CD14-positive monocyte (primary cell): ENCODE data around the gene SMIM35. TPM values are rescaled to one million over a fixed set of nuclear protein-coding genes. Genes with fewer than 3 reads are reported as not detected.

Experiments
- DNase-seq, 3 donors: peaks; one replicate each; pipeline ENCODE4 v3.0.0-alpha.2; 2011 to 2022
- H2AFZ ChIP-seq: 2 replicates; pipeline ENCODE4 v1.6.0; 2012; ENCODE audit warnings: mild to moderate bottlenecking, low read depth, low read length, inconsistent platforms; ENCODE audit not compliant: insufficient read depth, poor library complexity, severe bottlenecking
- H3K27ac ChIP-seq, 2 donors: 1 replicate in 1 of 2; 2 replicates in 1 of 2; pipeline ENCODE4 v1.5.1; 2012 to 2013; ENCODE audit warnings: low read length in 2 of 2, control low read depth in 1 of 2, inconsistent platforms in 1 of 2, low read depth in 1 of 2, mild to moderate bottlenecking in 1 of 2
- H3K27me3 ChIP-seq, 2 donors: one replicate each; pipeline versions ENCODE4 v1.6.0 to v1.6.1; 2011 to 2013; ENCODE audit warnings: low read length in 2 of 2; ENCODE audit not compliant: control insufficient read depth in 2 of 2, insufficient read depth in 2 of 2
- H3K36me3 ChIP-seq, 2 donors: replicated peaks in 1 of 2; 1 replicate in 1 of 2; 2 replicates in 1 of 2; pipeline versions ENCODE4 v1.5.1 to v1.6.1; 2012 to 2013; ENCODE audit warnings: low read length in 2 of 2, control low read depth in 1 of 2, inconsistent platforms in 1 of 2, mild to moderate bottlenecking in 1 of 2; ENCODE audit not compliant: insufficient read depth in 2 of 2, control insufficient read depth in 1 of 2
- H3K4me1 ChIP-seq, 2 donors: 1 replicate in 1 of 2; 2 replicates in 1 of 2; pipeline versions ENCODE4 v1.5.1 to v1.6.1; 2012 to 2013; ENCODE audit warnings: low read length in 2 of 2, control low read depth in 1 of 2, inconsistent platforms in 1 of 2, mild to moderate bottlenecking in 1 of 2, moderate library complexity in 1 of 2; ENCODE audit not compliant: insufficient read depth in 2 of 2, control insufficient read depth in 1 of 2
- H3K4me2 ChIP-seq: replicated peaks from 2 replicates; pipeline ENCODE3; 2012; ENCODE audit warnings: low read length, moderate library complexity, mild to moderate bottlenecking; ENCODE audit not compliant: poor library complexity, severe bottlenecking; ENCODE audit errors: extremely low read depth
- H3K4me3 ChIP-seq, 3 experiments: fragments of 200-600 bp in 1 of 3; sonication (generic) in 1 of 3; replicated peaks in 1 of 3; 1 replicate in 2 of 3; 2 replicates in 1 of 3; pipeline ENCODE4 v1.5.1; 2011 to 2013; ENCODE audit warnings: low read length in 3 of 3, mild to moderate bottlenecking in 3 of 3, control low read depth in 2 of 3, low read depth in 2 of 3, inconsistent platforms in 1 of 3, moderate library complexity in 1 of 3
- H3K79me2 ChIP-seq: 2 replicates; pipeline ENCODE4 v1.6.0; 2012; ENCODE audit warnings: mild to moderate bottlenecking, control low read depth, inconsistent platforms, low read length, moderate library complexity; ENCODE audit not compliant: insufficient read depth
- H3K9ac ChIP-seq: 2 replicates; pipeline ENCODE4 v1.6.0; 2017; ENCODE audit warnings: low read length, mild to moderate bottlenecking; ENCODE audit not compliant: insufficient read depth, poor library complexity, severe bottlenecking
- H3K9me3 ChIP-seq, 2 donors: replicated peaks in 1 of 2; 1 replicate in 1 of 2; 2 replicates in 1 of 2; pipeline versions ENCODE4 v1.5.1 to v1.6.1; 2012 to 2013; ENCODE audit warnings: low read length in 2 of 2, control low read depth in 1 of 2; ENCODE audit not compliant: control insufficient read depth in 1 of 2, insufficient read depth in 1 of 2
- H4K20me1 ChIP-seq: 2 replicates; pipeline ENCODE4 v1.6.0; 2012; ENCODE audit warnings: mild to moderate bottlenecking, low read length, control low read depth, moderate library complexity; ENCODE audit not compliant: insufficient read depth
- H3K27ac Mint-ChIP-seq, 7 donors: one replicate each; pipeline ENCODE4 v1.8.0; 2020; ENCODE audit warnings: mild to moderate bottlenecking in 7 of 7, mixed read lengths in 7 of 7, moderate library complexity in 6 of 7, inconsistent platforms in 2 of 7
- H3K27me3 Mint-ChIP-seq, 3 donors: one replicate each; pipeline ENCODE4 v1.8.0; 2021 to 2022; ENCODE audit warnings: low read depth in 3 of 3, mild to moderate bottlenecking in 3 of 3, mixed read lengths in 3 of 3, moderate library complexity in 3 of 3, inconsistent platforms in 1 of 3
- H3K36me3 Mint-ChIP-seq, 2 donors: one replicate each; pipeline ENCODE4 v1.8.0; 2020; ENCODE audit warnings: mixed read lengths in 2 of 2, inconsistent platforms in 1 of 2, mild to moderate bottlenecking in 1 of 2
- H3K4me1 Mint-ChIP-seq: one replicate; pipeline ENCODE4 v1.8.0; 2020; ENCODE audit warnings: mild to moderate bottlenecking, mixed read lengths
- H3K4me3 Mint-ChIP-seq, 2 donors: one replicate each; pipeline ENCODE4 v1.8.0; 2020; ENCODE audit warnings: mild to moderate bottlenecking in 2 of 2, mixed read lengths in 2 of 2, moderate library complexity in 1 of 2
- H3K9me3 Mint-ChIP-seq, 7 donors: one replicate each; pipeline ENCODE4 v1.8.0; 2020 to 2022; ENCODE audit warnings: mixed read lengths in 7 of 7, mild to moderate bottlenecking in 6 of 7, moderate library complexity in 6 of 7, inconsistent platforms in 2 of 7
- WGBS: methylation state at CpG from one replicate; pipeline ENCODE4 v1.1.5; 2013; ENCODE audit warnings: missing lambda C conversion rate; ENCODE audit not compliant: insufficient coverage; 5-methylcytosine and 5-hydroxymethylcytosine counted together
- intact Hi-C, 2 donors: fragments of 100-400 bp; cut with micrococcal nuclease; formaldehyde crosslinking; loops; one replicate each; pipeline versions ENCODE4 v1.15.0 to v1.15.1; 2023
- polyA plus RNA-seq, 3 donors: library from polyadenylated mRNA; depleted of rRNA in 1 of 3; unstranded in 2 of 3; stranded (reverse) in 1 of 3; fragments of 300-500 nt in 2 of 3; fragments of >200 nt in 1 of 3; fragmentation: Illumina TruSeq in 2 of 3; gene quantifications; 1 replicate in 2 of 3; 2 replicates in 1 of 3; pipeline ENCODE4 v1.2.3, GENCODE V29; 2012 to 2021
- TF ChIP-seq, protein P1 (sequence below): fragments of 200-600 bp; IDR thresholded peaks from one replicate; pipeline ENCODE4 v1.8.0; 2022; ENCODE audit warnings: antibody characterized with exemption, mild to moderate bottlenecking

SMIM35 gene
- polyA plus RNA-seq, 3 donors, result 0.05 to 0.29 (median 0.11) TPM

GRCh38 chr11:118128310-118128709, 41.5 kb upstream of the SMIM35 start:
- Histone ChIP-seq H3K4me2 (peak overlapping the region; percentile 30), H2AFZ (peak overlapping the region; percentile 48), H3K79me2 (no peaks in the 10 kb centered on the region), H3K4me3 (no peak overlapping the region), H3K4me1 (peaks cover 21 to 26% of the 10 kb centered on the region in 2 donors), H3K9ac (no peak overlapping the region), H3K36me3 (no peaks in the 10 kb centered on the region), H4K20me1 (no peaks in the 10 kb centered on the region), H3K27me3 (no peaks in the 10 kb centered on the region), H3K9me3 (no peaks in the 10 kb centered on the region), H3K27ac (peak overlapping the region; percentile 10 to 30)
- 80% methylated on average over 1 of the region's 4 CpGs for WGBS
- Mint-ChIP-seq H3K9me3 (peaks cover 0 to 3% (median 0%) of the 10 kb centered on the region in 7 donors), H3K36me3 (no peaks in the 10 kb centered on the region), H3K4me1 (peaks cover 29% of the 10 kb centered on the region), H3K4me3 (peak overlapping the region in 1 of 2 donors; percentile 63), H3K27me3 (peaks cover 1 to 7% (median 5%) of the 10 kb centered on the region in 3 donors), H3K27ac (peak overlapping the region in 3 of 7 donors; percentile 63 to 92 (median 80))
- TF ChIP-seq, protein P1, sequence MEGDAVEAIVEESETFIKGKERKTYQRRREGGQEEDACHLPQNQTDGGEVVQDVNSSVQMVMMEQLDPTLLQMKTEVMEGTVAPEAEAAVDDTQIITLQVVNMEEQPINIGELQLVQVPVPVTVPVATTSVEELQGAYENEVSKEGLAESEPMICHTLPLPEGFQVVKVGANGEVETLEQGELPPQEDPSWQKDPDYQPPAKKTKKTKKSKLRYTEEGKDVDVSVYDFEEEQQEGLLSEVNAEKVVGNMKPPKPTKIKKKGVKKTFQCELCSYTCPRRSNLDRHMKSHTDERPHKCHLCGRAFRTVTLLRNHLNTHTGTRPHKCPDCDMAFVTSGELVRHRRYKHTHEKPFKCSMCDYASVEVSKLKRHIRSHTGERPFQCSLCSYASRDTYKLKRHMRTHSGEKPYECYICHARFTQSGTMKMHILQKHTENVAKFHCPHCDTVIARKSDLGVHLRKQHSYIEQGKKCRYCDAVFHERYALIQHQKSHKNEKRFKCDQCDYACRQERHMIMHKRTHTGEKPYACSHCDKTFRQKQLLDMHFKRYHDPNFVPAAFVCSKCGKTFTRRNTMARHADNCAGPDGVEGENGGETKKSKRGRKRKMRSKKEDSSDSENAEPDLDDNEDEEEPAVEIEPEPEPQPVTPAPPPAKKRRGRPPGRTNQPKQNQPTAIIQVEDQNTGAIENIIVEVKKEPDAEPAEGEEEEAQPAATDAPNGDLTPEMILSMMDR, result no peak
- intact Hi-C loops, result no loop called here
- DNase-seq, result no peak

DNA sequence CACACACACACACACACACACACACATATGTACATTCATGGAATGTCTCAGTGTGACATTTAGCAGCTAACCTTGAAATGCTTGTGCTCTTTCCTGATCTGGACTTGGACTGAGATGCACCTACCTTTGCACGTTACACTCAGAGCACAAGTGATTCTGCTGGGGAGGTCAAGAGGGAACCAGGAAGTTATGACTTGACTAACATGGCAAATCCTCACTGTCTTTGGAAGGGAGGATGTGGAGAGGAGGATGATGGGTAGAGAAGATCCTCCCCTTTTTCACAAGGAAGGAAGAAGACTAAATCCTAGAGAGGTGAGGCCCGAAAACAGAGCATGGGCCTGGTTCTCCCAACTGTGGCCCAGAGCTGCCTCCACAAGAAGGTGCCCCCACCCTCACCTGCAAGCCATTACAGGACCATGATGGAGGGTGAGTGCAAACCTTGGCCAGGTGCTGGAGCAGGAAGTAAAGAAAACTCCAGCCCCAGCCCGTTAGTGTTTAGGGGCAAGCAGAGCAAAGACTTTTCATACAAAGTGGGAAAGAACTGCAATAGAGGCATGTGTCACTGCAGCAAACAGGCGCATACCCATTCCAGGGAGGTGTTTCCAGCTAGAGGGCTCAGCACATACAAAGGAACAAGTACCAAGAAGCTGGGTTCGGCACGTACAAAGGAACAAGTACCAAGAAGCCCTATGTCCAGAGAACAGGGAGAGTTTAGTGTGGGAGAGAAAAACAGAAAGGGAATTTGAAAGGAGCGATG, 39.5 kb upstream of the SMIM35 start:
- H3K9me3 ChIP-seq, result no peaks in the 10 kb centered on the region
- peaks cover 29% of the 10 kb centered on the region for H3K4me1 Mint-ChIP-seq
- H3K9me3 Mint-ChIP-seq, result peaks cover 0 to 3% (median 0%) of the 10 kb centered on the region in 7 donors
- no peaks in the 10 kb centered on the region for H3K79me2 ChIP-seq
- no peak overlapping the region for H3K4me3 ChIP-seq
- H3K27ac Mint-ChIP-seq, result peak overlapping the region in 1 of 7 donors; percentile 28
- no peak overlapping the region for H2AFZ ChIP-seq
- peaks cover 1 to 7% (median 2%) of the 10 kb centered on the region in 3 donors for H3K27me3 Mint-ChIP-seq
- H4K20me1 ChIP-seq, result no peaks in the 10 kb centered on the region
- 100% methylated on average over 3 of the region's 7 CpGs for WGBS
- intact Hi-C loops, result no loop called here
- H3K36me3 ChIP-seq, result no peaks in the 10 kb centered on the region
- no peak overlapping the region for H3K4me3 Mint-ChIP-seq
- no peak overlapping the region for H3K9ac ChIP-seq
- H3K4me1 ChIP-seq, result peaks cover 21 to 26% of the 10 kb centered on the region in 2 donors
- H3K27ac ChIP-seq, result no peak overlapping the region
- no peaks in the 10 kb centered on the region for H3K27me3 ChIP-seq
- TF ChIP-seq, protein P1, result no peak
- no peak for DNase-seq
- H3K36me3 Mint-ChIP-seq, result no peaks in the 10 kb centered on the region
- no peak overlapping the region for H3K4me2 ChIP-seq
